A673 (cell line): Measurements from ENCODE around the gene ZNF219. TPM values are rescaled to one million over a fixed set of nuclear protein-coding genes. Genes with fewer than 3 reads are reported as not detected.

Experiments used
- BruUV-seq: library from RNA; stranded (reverse); fragments of 400-500 nt; replicated peaks from 2 replicates; lab custom pipeline; 2021; lab: Mats Ljungman, UMichigan
- CTCF ChIA-PET: fragments of 300-600 bp; sonication (Branson Sonifier 250); formaldehyde crosslinking; loops from one replicate; lab custom pipeline; 2022; ENCODE audit warnings: antibody characterized with exemption; lab: Charles Lee
- POLR2A ChIA-PET: fragments of 300-600 bp; sonication (Branson Sonifier 250); formaldehyde crosslinking; loops from one replicate; lab custom pipeline; 2022; ENCODE audit warnings: antibody characterized with exemption; ENCODE audit not compliant: low non-redundant PET; lab: Charles Lee
- DNase-seq: peaks from one replicate; pipeline ENCODE4 v3.0.0-alpha.2; 2015; ENCODE audit warnings: low spot score
- H3K27ac ChIP-seq: fragments of 200-600 bp; sonication (generic); 2 replicates; pipeline ENCODE4 v1.5.1; 2016; ENCODE audit warnings: mixed run types, low read depth, mild to moderate bottlenecking, mixed read lengths, antibody characterized with exemption, low read length; ENCODE audit not compliant: poor library complexity, severe bottlenecking
- H3K27me3 ChIP-seq: fragments of 200-600 bp; sonication (generic); replicated peaks from 2 replicates; pipeline ENCODE4 v1.6.1; 2017; ENCODE audit warnings: mixed run types, low read depth, mild to moderate bottlenecking, mixed read lengths, antibody characterized with exemption, low read length; ENCODE audit not compliant: insufficient read depth, poor library complexity
- H3K36me3 ChIP-seq: fragments of 200-600 bp; sonication (generic); 2 replicates; pipeline ENCODE4 v1.6.1; 2016; ENCODE audit warnings: mixed run types, mild to moderate bottlenecking, mixed read lengths, antibody characterized with exemption, low read length; ENCODE audit not compliant: insufficient read depth, poor library complexity, severe bottlenecking
- H3K4me1 ChIP-seq: fragments of 200-600 bp; sonication (generic); 2 replicates; pipeline ENCODE4 v1.6.1; 2017; ENCODE audit warnings: mixed run types, mild to moderate bottlenecking, mixed read lengths, antibody characterized with exemption, low read length; ENCODE audit not compliant: insufficient read depth, poor library complexity, severe bottlenecking
- H3K4me3 ChIP-seq: fragments of 200-600 bp; sonication (generic); 2 replicates; pipeline ENCODE4 v1.5.1; 2016; ENCODE audit warnings: low read depth, mixed run types, mild to moderate bottlenecking, mixed read lengths, low read length; ENCODE audit not compliant: poor library complexity, severe bottlenecking
- H3K9me3 ChIP-seq: fragments of 200-600 bp; sonication (generic); 2 replicates; pipeline ENCODE4 v1.6.1; 2016; ENCODE audit warnings: mixed run types, low read depth, mild to moderate bottlenecking, mixed read lengths, antibody characterized with exemption, low read length; ENCODE audit not compliant: poor library complexity, severe bottlenecking
- EZH2 ChIP-seq: fragments of 200-600 bp; sonication (generic); IDR thresholded peaks from 2 replicates; pipeline ENCODE4 v1.6.1; 2017; ENCODE audit warnings: borderline replicate concordance, low read depth, mild to moderate bottlenecking, mixed read lengths, antibody characterized with exemption, low read length; ENCODE audit not compliant: poor library complexity, severe bottlenecking
- intact Hi-C: fragments of 100-400 bp; cut with micrococcal nuclease; formaldehyde crosslinking; loops from one replicate; pipeline ENCODE4 v1.10.0; 2022; ENCODE audit not compliant: unreplicated experiment
- total RNA-seq: library from RNA; stranded (reverse); gene quantifications from 2 replicates; pipeline ENCODE4 v1.2.3, GENCODE V29; 2021
- TF ChIP-seq, protein P1 (sequence below): fragments of 300-800, 200-600 bp; sonication (generic); conservative IDR thresholded peaks from 2 replicates; pipeline ENCODE4 v1.5.1; 2017; ENCODE audit warnings: low read depth, mild to moderate bottlenecking, antibody characterized with exemption, low read length, moderate library complexity, mixed read lengths

Gene ZNF219
- total RNA-seq, 1 experiment from 2014 or later: 84.6 TPM

DNA sequence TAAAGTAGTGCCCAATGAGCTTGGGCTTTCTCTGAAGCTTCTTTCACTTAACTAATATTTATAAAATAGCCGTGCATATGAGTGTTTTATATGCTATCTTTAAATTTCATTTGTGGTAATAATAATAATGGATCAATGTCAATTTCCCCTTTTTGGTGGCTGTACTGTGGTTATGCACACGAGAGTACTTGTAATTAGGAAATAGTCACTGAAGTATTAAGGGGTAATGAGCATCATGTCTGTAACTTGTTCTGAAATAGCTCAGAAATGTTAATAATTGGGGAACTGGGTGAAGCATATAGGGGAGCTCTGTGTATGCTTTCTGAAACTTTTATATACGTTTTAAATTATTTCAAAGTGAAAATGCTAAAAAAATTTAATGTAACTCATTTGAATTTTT, 47.9 kb downstream of the ZNF219 start:
- no TSS peak for BruUV-seq

DNA sequence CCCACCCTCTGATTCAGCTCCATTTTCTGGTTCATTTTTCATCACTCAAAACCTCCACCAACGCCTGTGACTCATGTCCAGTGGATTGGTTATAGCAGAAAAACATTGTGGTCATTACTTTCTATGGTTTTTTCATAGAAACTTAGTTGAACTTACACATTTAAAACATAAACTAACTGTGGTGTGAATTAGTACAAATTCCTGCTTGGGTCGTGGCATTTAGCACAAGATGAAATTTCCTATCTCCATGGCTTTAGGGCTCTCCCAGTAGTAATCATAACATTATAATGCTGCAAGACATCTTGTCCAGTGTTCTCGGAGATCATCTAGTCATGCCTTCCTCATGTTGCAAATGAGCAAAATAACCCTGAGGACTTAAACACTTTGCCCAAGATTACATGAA, 49.2 kb downstream of the ZNF219 start:
- intact Hi-C loops: no loop called here

More for the DNA sequence above, 47.9 kb downstream of the ZNF219 start:
- CTCF ChIA-PET: no interaction called here
- DNase-seq: no peak
- TF ChIP-seq, protein P1, sequence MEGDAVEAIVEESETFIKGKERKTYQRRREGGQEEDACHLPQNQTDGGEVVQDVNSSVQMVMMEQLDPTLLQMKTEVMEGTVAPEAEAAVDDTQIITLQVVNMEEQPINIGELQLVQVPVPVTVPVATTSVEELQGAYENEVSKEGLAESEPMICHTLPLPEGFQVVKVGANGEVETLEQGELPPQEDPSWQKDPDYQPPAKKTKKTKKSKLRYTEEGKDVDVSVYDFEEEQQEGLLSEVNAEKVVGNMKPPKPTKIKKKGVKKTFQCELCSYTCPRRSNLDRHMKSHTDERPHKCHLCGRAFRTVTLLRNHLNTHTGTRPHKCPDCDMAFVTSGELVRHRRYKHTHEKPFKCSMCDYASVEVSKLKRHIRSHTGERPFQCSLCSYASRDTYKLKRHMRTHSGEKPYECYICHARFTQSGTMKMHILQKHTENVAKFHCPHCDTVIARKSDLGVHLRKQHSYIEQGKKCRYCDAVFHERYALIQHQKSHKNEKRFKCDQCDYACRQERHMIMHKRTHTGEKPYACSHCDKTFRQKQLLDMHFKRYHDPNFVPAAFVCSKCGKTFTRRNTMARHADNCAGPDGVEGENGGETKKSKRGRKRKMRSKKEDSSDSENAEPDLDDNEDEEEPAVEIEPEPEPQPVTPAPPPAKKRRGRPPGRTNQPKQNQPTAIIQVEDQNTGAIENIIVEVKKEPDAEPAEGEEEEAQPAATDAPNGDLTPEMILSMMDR: no peak
- TF ChIP-seq EZH2: no peak
- H3K4me3 ChIP-seq: no peak overlapping the region
- intact Hi-C loops: no loop called here
- no peaks in the 10 kb centered on the region for H3K27me3 ChIP-seq
- POLR2A ChIA-PET: no interaction called here
- H3K36me3 ChIP-seq: no peaks in the 10 kb centered on the region
- H3K4me1 ChIP-seq: no peaks in the 10 kb centered on the region
- H3K27ac ChIP-seq: no peak overlapping the region
- no peaks in the 10 kb centered on the region for H3K9me3 ChIP-seq

DNA sequence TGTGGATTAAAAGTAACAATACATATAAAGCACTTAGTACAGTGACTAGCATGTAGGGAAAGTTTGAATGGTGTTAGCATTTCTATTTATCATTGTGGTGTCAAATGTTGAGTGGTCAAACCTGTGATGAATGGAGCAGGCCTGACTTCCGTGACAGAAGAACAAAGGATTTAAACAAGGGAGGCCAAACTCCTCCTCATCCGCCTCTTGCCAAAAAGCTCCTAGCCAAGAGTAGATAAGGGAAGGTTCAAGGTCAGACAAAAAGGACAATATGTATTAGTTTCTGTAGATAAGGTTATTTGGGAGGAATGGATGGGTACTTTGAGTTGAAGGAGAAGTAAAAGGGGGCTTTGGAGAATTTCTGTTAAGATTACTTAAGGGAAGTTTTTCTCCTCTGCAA, 49.8 kb downstream of the ZNF219 start:
- no peak overlapping the region for H3K4me3 ChIP-seq
- no peak for TF ChIP-seq EZH2
- TF ChIP-seq, protein P1: no peak
- H3K4me1 ChIP-seq: no peaks in the 10 kb centered on the region
- intact Hi-C loops: no loop called here
- no peak for DNase-seq
- no peak overlapping the region for H3K27ac ChIP-seq
- no peaks in the 10 kb centered on the region for H3K27me3 ChIP-seq
- ChIA-PET POLR2A (no interaction called here), CTCF (no interaction called here)
- H3K9me3 ChIP-seq: no peaks in the 10 kb centered on the region
- BruUV-seq: no TSS peak
- H3K36me3 ChIP-seq: no peaks in the 10 kb centered on the region

More for the DNA sequence above, 49.2 kb downstream of the ZNF219 start:
- Histone ChIP-seq H3K4me1 (no peaks in the 10 kb centered on the region), H3K4me3 (no peak overlapping the region), H3K9me3 (no peaks in the 10 kb centered on the region), H3K27ac (no peak overlapping the region), H3K36me3 (no peaks in the 10 kb centered on the region), H3K27me3 (no peaks in the 10 kb centered on the region)
- ChIA-PET POLR2A (no interaction called here), CTCF (no interaction called here)
- no TSS peak for BruUV-seq
- DNase-seq: no peak
- TF ChIP-seq, protein P1: no peak
- TF ChIP-seq EZH2: no peak
